ENCODE results near the gene CABP4. TPM values are rescaled to one million over a fixed set of nuclear protein-coding genes. Genes with fewer than 3 reads are reported as not detected.

Gene CABP4
- total RNA-seq, 2 donors from 2014 or later, result 3.1 TPM; not detected in 1

GRCh38 chr11:67491276-67492068 is 36.3 kb downstream of the CABP4 start:
- H3K36me3 ChIP-seq (replicated peaks in 1 of 2; ENCODE audit: insufficient read depth in 1 of 2, low read depth in 2 of 2), result peaks cover 0 to 10% of the 10 kb centered on the region in 2 donors

DNA sequence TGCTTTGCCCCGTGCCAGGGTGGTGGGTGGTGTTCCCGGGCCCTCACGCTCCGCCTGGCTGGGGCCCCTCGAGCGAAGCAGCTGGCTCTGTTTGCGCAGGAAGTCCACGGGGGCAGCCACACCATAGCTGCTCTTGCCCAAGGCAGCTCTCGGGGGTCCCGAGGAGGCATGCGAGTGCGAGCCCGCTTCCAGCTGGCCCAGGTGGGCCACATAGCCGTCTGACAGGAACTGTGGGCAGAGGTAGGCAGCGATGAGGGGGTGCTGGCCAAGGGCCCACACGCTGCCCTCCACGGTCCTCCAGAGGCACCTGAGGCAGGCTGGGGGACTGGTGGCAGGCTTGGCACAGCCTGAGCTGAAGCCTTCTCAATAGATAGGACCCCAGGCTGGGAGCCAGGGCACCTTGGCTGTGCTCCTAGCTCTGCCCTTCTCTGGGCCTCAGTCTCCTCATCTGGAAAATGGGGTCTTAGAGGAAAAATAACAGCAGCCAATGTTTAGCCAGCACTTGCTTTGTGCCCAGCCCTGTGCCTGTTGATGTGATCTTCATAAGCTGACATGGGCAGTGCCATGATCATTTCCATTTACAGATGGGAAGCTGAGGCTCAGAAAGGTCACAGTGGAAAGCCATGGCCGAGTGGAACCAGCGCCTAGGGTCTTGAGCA is 37.0 kb downstream of the CABP4 start:
- TF ChIP-seq CTCF (IDR thresholded peaks at IDR 0.05), result no peak
- TF ChIP-seq POLR2A (IDR thresholded peaks at IDR 0.05), result no peak
- no peak for DNase-seq
- Histone ChIP-seq H3K9me3 (no peaks in the 10 kb centered on the region), H3K4me1 (no peaks in the 10 kb centered on the region), H3K36me3 (replicated peaks in 1 of 2; ENCODE audit: insufficient read depth in 1 of 2, low read depth in 2 of 2) (peaks cover 0 to 10% of the 10 kb centered on the region in 2 donors), H3K27me3 (no peaks in the 10 kb centered on the region), H3K4me3 (no peak overlapping the region), H3K27ac (no peak overlapping the region)
- intact Hi-C loops (cut with DNase I), result no loop called here
- ATAC-seq, result no peak
- WGBS, 2 donors, result 40 to 83% methylated on average over 1 to 17 of the region's 19 CpGs

More at GRCh38 chr11:67491276-67492068, 36.3 kb downstream of the CABP4 start:
- no peak overlapping the region for H3K27ac ChIP-seq
- DNase-seq (no peak), ATAC-seq (no peak)
- H3K4me1 ChIP-seq, result no peaks in the 10 kb centered on the region
- intact Hi-C loops (cut with DNase I), result no loop called here
- H3K4me3 ChIP-seq, result no peak overlapping the region
- no peak for TF ChIP-seq POLR2A (IDR thresholded peaks at IDR 0.05)
- no peak for TF ChIP-seq CTCF (IDR thresholded peaks at IDR 0.05)
- H3K27me3 ChIP-seq, result no peaks in the 10 kb centered on the region
- H3K9me3 ChIP-seq, result no peaks in the 10 kb centered on the region
- WGBS, 2 donors, result 80 to 85% methylated on average over 14 to 24 of the region's 24 CpGs

GRCh38 chr11:67492801-67493547 is 37.8 kb downstream of the CABP4 start:
- no peaks in the 10 kb centered on the region for H3K9me3 ChIP-seq
- TF ChIP-seq CTCF (IDR thresholded peaks at IDR 0.05), result no peak
- TF ChIP-seq POLR2A (IDR thresholded peaks at IDR 0.05), result no peak
- H3K4me3 ChIP-seq, result no peak overlapping the region
- ATAC-seq (no peak), DNase-seq (no peak)
- no peaks in the 10 kb centered on the region for H3K4me1 ChIP-seq
- intact Hi-C loops (cut with DNase I), result no loop called here
- WGBS, 2 donors, result 88 to 94% methylated on average over 27 to 37 of the region's 46 CpGs
- no peak overlapping the region for H3K27ac ChIP-seq
- H3K27me3 ChIP-seq, result no peaks in the 10 kb centered on the region
- H3K36me3 ChIP-seq (replicated peaks in 1 of 2; ENCODE audit: insufficient read depth in 1 of 2, low read depth in 2 of 2), result peaks cover 0 to 12% of the 10 kb centered on the region in 2 donors

DNA sequence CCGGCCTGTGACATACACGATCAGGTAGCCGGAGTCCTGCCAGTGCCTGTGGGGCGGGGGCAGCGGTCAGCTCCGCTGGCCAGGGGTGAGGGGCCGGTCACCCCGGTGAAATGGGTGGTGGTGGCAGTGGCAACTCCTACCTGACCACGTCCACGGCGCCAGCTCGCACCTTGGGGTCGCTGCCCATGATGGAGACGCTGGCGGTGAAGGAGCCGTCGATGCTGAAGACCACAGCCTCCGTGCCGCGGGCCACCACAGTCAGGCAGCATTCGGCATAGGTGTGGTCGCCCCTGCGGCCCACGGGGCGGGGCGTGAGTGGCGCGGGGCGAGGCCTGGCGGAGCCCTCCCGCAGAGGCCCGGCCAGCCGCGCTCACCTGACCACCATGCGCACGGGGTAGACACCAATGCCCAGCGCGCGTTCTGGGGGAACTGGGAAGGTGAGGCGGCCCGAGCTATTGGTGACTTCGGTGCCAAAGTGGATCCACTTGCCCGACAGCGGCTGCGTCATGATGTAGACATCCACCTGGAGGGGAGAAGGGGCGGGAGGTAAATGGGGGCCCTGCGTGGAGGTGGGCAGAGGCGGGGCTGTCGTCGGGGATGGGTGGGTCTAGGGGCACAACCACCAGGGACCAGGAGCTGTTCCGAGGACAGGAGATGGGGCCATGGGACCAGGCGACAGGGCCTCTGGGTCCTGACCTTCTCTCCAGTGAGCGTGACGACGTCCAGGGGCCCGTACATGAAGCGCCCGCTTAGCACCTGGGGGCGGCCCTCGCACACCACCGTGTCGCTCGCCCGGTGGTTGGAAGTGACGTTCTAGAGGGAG is 38.6 kb downstream of the CABP4 start:
- no peak overlapping the region for H3K4me3 ChIP-seq
- no peak for ATAC-seq
- no peaks in the 10 kb centered on the region for H3K4me1 ChIP-seq
- TF ChIP-seq CTCF (IDR thresholded peaks at IDR 0.05) (no peak), POLR2A (IDR thresholded peaks at IDR 0.05) (no peak)
- DNase-seq, result no peak
- 94 to 96% methylated on average over 30 to 61 of the region's 65 CpGs for WGBS, 2 donors
- intact Hi-C loops (cut with DNase I), result no loop called here
- peaks cover 0 to 13% of the 10 kb centered on the region in 2 donors for H3K36me3 ChIP-seq (replicated peaks in 1 of 2; ENCODE audit: insufficient read depth in 1 of 2, low read depth in 2 of 2)
- no peaks in the 10 kb centered on the region for H3K9me3 ChIP-seq
- H3K27me3 ChIP-seq, result no peaks in the 10 kb centered on the region
- H3K27ac ChIP-seq, result no peak overlapping the region
